Liver (tissue), 9 donors: ENCODE results near the gene DEK. TPM values are rescaled to one million over a fixed set of nuclear protein-coding genes. Genes with fewer than 3 reads are reported as not detected.

Experiments used
- DNase-seq: peaks from one replicate; pipeline ENCODE4 v3.0.0-alpha.2; 2017; ENCODE audit warnings: low spot score
- H3K27ac ChIP-seq, 2 donors: one replicate each; pipeline ENCODE4 v1.7.0; 2013; ENCODE audit warnings: inconsistent platforms in 2 of 2, low read length in 2 of 2, control low read depth in 1 of 2, low read depth in 1 of 2, mild to moderate bottlenecking in 1 of 2
- H3K27me3 ChIP-seq, 4 donors: one replicate each; pipeline versions ENCODE4 v1.6.1 to v1.7.0; 2013; ENCODE audit warnings: low read length in 3 of 4, inconsistent platforms in 1 of 4, mild to moderate bottlenecking in 1 of 4, moderate library complexity in 1 of 4; ENCODE audit not compliant: control insufficient read depth in 4 of 4, insufficient read depth in 4 of 4
- H3K36me3 ChIP-seq, 4 donors: one replicate each; pipeline versions ENCODE4 v1.6.1 to v1.7.0; 2013; ENCODE audit warnings: low read length in 3 of 4, mild to moderate bottlenecking in 3 of 4, low read depth in 1 of 4, moderate library complexity in 1 of 4; ENCODE audit not compliant: control insufficient read depth in 4 of 4, insufficient read depth in 3 of 4
- H3K4me1 ChIP-seq, 4 donors: one replicate each; pipeline versions ENCODE4 v1.6.1 to v1.7.0; 2013; ENCODE audit warnings: low read length in 3 of 4, mild to moderate bottlenecking in 3 of 4, moderate library complexity in 1 of 4; ENCODE audit not compliant: control insufficient read depth in 4 of 4, insufficient read depth in 4 of 4
- H3K4me3 ChIP-seq, 3 donors: one replicate each; pipeline versions ENCODE4 v1.6.1 to v1.7.0; 2013; ENCODE audit warnings: low read length in 3 of 3, control low read depth in 1 of 3, low read depth in 1 of 3, mild to moderate bottlenecking in 1 of 3
- H3K9ac ChIP-seq, 2 donors: one replicate each; pipeline ENCODE4 v1.7.0; 2013; ENCODE audit warnings: low read length in 2 of 2, mild to moderate bottlenecking in 2 of 2, moderate library complexity in 2 of 2, control low read depth in 1 of 2, low read depth in 1 of 2
- H3K9me3 ChIP-seq, 4 donors: one replicate each; pipeline versions ENCODE4 v1.6.1 to v1.7.0; 2013; ENCODE audit warnings: low read length in 3 of 4; ENCODE audit not compliant: control insufficient read depth in 4 of 4
- EGR1 ChIP-seq, 2 donors: IDR thresholded peaks; 2 replicates each; pipeline ENCODE4 v1.6.1; 2016 to 2018; ENCODE audit warnings: antibody characterized with exemption in 2 of 2, low read depth in 2 of 2
- FOXA1 ChIP-seq: IDR thresholded peaks from 2 replicates; pipeline ENCODE4 v1.6.1; 2016; ENCODE audit warnings: antibody characterized with exemption
- FOXA2 ChIP-seq: IDR thresholded peaks from 2 replicates; pipeline ENCODE4 v1.6.1; 2016; ENCODE audit warnings: antibody characterized with exemption
- GABPA ChIP-seq, 2 donors: IDR thresholded peaks in 1 of 2; conservative IDR thresholded peaks in 1 of 2; 2 replicates each; pipeline ENCODE4 v1.6.1; 2016; ENCODE audit warnings: antibody characterized with exemption in 2 of 2, mild to moderate bottlenecking in 1 of 2, moderate library complexity in 1 of 2
- HNF4A ChIP-seq, 2 donors: conservative IDR thresholded peaks; 2 replicates each; pipeline ENCODE4 v1.6.1; 2016; ENCODE audit warnings: antibody characterized with exemption in 2 of 2, mild to moderate bottlenecking in 2 of 2
- HNF4G ChIP-seq: IDR thresholded peaks from 2 replicates; pipeline ENCODE4 v1.6.1; 2016; ENCODE audit warnings: antibody characterized with exemption
- JUND ChIP-seq, 2 donors: IDR thresholded peaks; 2 replicates each; pipeline ENCODE4 v1.6.1; 2016; ENCODE audit warnings: antibody characterized with exemption in 2 of 2
- NR2F2 ChIP-seq: IDR thresholded peaks from 2 replicates; pipeline ENCODE4 v1.6.1; 2016; ENCODE audit warnings: antibody characterized with exemption
- RAD21 ChIP-seq, 2 donors: IDR thresholded peaks; 2 replicates each; pipeline ENCODE4 v1.6.1; 2016; ENCODE audit warnings: antibody characterized with exemption in 2 of 2, mild to moderate bottlenecking in 2 of 2
- RXRA ChIP-seq, 2 donors: IDR thresholded peaks; 2 replicates each; pipeline ENCODE4 v1.6.1; 2017 to 2018; ENCODE audit warnings: antibody characterized with exemption in 2 of 2, mild to moderate bottlenecking in 1 of 2
- SP1 ChIP-seq: IDR thresholded peaks from 2 replicates; pipeline ENCODE4 v1.6.1; 2018; ENCODE audit warnings: antibody characterized with exemption, mild to moderate bottlenecking
- TAF1 ChIP-seq: conservative IDR thresholded peaks from 2 replicates; pipeline ENCODE4 v1.6.1; 2016; ENCODE audit warnings: antibody characterized with exemption, mild to moderate bottlenecking
- YY1 ChIP-seq: IDR thresholded peaks from 2 replicates; pipeline ENCODE4 v1.6.1; 2016; ENCODE audit warnings: antibody characterized with exemption, mild to moderate bottlenecking
- WGBS: extraction: QIAGEN DNeasy Blood & Tissue Kit; methylation state at CpG from one replicate; pipeline ENCODE4 v1.1.7; 2013; 5-methylcytosine and 5-hydroxymethylcytosine counted together
- polyA plus RNA-seq, 2 donors: library from polyadenylated mRNA; stranded (reverse) in 1 of 2; unstranded in 1 of 2; fragments of 200-250 nt in 1 of 2; fragments of >200 nt in 1 of 2; fragmentation: Nextera tagmentation in 1 of 2; extraction: Ambion mirVana in 1 of 2; gene quantifications; one replicate each; pipeline versions ENCODE4 v1.2.1 to v1.2.3, GENCODE V29; 2013 to 2015
- total RNA-seq, 2 donors: library from RNA; depleted of rRNA; stranded (reverse); fragments of >200 nt; gene quantifications; one replicate each; pipeline ENCODE4 v1.2.3, GENCODE V29; 2014
- TF ChIP-seq, protein P1 (sequence below): IDR thresholded peaks from 2 replicates; pipeline ENCODE4 v1.6.1; 2016; ENCODE audit warnings: antibody characterized with exemption
- TF ChIP-seq, protein P2 (sequence below): IDR thresholded peaks from 2 replicates; pipeline ENCODE4 v1.6.1; 2016; ENCODE audit warnings: antibody characterized with exemption
- TF ChIP-seq, protein P3 (sequence below): IDR thresholded peaks from 2 replicates; pipeline ENCODE4 v1.6.1; 2016; ENCODE audit warnings: antibody characterized with exemption
- TF ChIP-seq, protein P4 (sequence below): fragments of 150-350 bp; IDR thresholded peaks from 2 replicates; pipeline ENCODE4 v1.5.1; 2017; ENCODE audit warnings: improper control_type of control experiment, low read depth, low read length; ENCODE audit not compliant: missing input control
- TF ChIP-seq, protein P5 (sequence below): IDR thresholded peaks from 2 replicates; pipeline ENCODE4 v1.6.1; 2016; ENCODE audit warnings: antibody characterized with exemption, mild to moderate bottlenecking
- donor health status: healthy.
- donor health status: healthy.
- donor health status: healthy.
- donor health status: healthy.
- donor health status: healthy.

DEK gene
- total and polyA plus RNA-seq, 4 donors, result 19.7 to 92.6 (median 26.8) TPM

DNA sequence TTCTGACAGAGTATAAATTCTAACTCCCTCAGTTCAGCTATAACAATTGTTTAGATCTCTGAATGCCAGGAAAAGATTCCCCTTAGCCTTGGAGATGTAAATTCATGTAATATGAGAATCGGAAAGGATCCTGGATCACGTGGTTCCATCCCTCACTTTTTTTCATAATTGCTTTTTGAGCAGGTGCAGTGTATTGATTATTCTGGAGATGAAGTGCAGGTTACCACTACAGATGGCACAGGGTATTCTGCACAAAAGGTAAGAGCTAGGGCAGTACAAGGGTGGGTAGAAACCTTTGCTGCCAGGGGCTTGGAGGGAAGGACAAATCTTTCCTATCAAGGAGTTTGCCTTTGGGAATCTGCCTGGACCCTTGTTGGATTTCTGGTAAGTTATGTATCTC is 56.4 kb downstream of the DEK start:
- 52% methylated on average over 2 of the region's 2 CpGs for WGBS
- no peak overlapping the region for H3K4me3 ChIP-seq
- H3K27ac ChIP-seq, result no peak overlapping the region
- H3K27me3 ChIP-seq, result no peaks in the 10 kb centered on the region
- TF ChIP-seq HNF4A (conservative IDR thresholded peaks at IDR 0.05) (no peak), HNF4G (no peak), RXRA (IDR thresholded peaks at IDR 0.05) (no peak), YY1 (no peak), GABPA (IDR thresholded peaks at IDR 0.05 in 1 of 2, conservative IDR thresholded peaks at IDR 0.05 in 1 of 2) (no peak), EGR1 (IDR thresholded peaks at IDR 0.05; ENCODE audit: low read depth in 2 of 2) (no peak), JUND (IDR thresholded peaks at IDR 0.05) (no peak), FOXA2 (no peak), FOXA1 (no peak), SP1 (no peak), TAF1 (no peak), RAD21 (IDR thresholded peaks at IDR 0.05) (no peak), NR2F2 (no peak)
- TF ChIP-seq, protein P1, sequence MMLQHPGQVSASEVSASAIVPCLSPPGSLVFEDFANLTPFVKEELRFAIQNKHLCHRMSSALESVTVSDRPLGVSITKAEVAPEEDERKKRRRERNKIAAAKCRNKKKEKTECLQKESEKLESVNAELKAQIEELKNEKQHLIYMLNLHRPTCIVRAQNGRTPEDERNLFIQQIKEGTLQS, result no peak
- TF ChIP-seq, protein P2, sequence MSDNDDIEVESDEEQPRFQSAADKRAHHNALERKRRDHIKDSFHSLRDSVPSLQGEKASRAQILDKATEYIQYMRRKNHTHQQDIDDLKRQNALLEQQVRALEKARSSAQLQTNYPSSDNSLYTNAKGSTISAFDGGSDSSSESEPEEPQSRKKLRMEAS, result no peak
- TF ChIP-seq, protein P3, sequence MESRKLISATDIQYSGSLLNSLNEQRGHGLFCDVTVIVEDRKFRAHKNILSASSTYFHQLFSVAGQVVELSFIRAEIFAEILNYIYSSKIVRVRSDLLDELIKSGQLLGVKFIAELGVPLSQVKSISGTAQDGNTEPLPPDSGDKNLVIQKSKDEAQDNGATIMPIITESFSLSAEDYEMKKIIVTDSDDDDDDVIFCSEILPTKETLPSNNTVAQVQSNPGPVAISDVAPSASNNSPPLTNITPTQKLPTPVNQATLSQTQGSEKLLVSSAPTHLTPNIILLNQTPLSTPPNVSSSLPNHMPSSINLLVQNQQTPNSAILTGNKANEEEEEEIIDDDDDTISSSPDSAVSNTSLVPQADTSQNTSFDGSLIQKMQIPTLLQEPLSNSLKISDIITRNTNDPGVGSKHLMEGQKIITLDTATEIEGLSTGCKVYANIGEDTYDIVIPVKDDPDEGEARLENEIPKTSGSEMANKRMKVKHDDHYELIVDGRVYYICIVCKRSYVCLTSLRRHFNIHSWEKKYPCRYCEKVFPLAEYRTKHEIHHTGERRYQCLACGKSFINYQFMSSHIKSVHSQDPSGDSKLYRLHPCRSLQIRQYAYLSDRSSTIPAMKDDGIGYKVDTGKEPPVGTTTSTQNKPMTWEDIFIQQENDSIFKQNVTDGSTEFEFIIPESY, result no peak
- TF ChIP-seq, protein P4, sequence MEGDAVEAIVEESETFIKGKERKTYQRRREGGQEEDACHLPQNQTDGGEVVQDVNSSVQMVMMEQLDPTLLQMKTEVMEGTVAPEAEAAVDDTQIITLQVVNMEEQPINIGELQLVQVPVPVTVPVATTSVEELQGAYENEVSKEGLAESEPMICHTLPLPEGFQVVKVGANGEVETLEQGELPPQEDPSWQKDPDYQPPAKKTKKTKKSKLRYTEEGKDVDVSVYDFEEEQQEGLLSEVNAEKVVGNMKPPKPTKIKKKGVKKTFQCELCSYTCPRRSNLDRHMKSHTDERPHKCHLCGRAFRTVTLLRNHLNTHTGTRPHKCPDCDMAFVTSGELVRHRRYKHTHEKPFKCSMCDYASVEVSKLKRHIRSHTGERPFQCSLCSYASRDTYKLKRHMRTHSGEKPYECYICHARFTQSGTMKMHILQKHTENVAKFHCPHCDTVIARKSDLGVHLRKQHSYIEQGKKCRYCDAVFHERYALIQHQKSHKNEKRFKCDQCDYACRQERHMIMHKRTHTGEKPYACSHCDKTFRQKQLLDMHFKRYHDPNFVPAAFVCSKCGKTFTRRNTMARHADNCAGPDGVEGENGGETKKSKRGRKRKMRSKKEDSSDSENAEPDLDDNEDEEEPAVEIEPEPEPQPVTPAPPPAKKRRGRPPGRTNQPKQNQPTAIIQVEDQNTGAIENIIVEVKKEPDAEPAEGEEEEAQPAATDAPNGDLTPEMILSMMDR, result no peak
- TF ChIP-seq, protein P5, sequence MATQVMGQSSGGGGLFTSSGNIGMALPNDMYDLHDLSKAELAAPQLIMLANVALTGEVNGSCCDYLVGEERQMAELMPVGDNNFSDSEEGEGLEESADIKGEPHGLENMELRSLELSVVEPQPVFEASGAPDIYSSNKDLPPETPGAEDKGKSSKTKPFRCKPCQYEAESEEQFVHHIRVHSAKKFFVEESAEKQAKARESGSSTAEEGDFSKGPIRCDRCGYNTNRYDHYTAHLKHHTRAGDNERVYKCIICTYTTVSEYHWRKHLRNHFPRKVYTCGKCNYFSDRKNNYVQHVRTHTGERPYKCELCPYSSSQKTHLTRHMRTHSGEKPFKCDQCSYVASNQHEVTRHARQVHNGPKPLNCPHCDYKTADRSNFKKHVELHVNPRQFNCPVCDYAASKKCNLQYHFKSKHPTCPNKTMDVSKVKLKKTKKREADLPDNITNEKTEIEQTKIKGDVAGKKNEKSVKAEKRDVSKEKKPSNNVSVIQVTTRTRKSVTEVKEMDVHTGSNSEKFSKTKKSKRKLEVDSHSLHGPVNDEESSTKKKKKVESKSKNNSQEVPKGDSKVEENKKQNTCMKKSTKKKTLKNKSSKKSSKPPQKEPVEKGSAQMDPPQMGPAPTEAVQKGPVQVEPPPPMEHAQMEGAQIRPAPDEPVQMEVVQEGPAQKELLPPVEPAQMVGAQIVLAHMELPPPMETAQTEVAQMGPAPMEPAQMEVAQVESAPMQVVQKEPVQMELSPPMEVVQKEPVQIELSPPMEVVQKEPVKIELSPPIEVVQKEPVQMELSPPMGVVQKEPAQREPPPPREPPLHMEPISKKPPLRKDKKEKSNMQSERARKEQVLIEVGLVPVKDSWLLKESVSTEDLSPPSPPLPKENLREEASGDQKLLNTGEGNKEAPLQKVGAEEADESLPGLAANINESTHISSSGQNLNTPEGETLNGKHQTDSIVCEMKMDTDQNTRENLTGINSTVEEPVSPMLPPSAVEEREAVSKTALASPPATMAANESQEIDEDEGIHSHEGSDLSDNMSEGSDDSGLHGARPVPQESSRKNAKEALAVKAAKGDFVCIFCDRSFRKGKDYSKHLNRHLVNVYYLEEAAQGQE, result no peak
- no peak overlapping the region for H3K9ac ChIP-seq
- DNase-seq, result no peak
- H3K4me1 ChIP-seq, result peaks cover 8 to 30% (median 23%) of the 10 kb centered on the region in 4 donors
- H3K9me3 ChIP-seq, result no peaks in the 10 kb centered on the region
- H3K36me3 ChIP-seq, result peaks cover 2 to 12% (median 4%) of the 10 kb centered on the region in 4 donors
